Measurements from ENCODE around the gene FOXJ3. TPM values are rescaled to one million over a fixed set of nuclear protein-coding genes. Genes with fewer than 3 reads are reported as not detected.

The FOXJ3 gene
- total and polyA plus RNA-seq, 2 of the 8 experiments (the other 6 are each of a cell fraction or from before 2014, with no cell fraction given) = 48.6 to 51.9 TPM

DNA sequence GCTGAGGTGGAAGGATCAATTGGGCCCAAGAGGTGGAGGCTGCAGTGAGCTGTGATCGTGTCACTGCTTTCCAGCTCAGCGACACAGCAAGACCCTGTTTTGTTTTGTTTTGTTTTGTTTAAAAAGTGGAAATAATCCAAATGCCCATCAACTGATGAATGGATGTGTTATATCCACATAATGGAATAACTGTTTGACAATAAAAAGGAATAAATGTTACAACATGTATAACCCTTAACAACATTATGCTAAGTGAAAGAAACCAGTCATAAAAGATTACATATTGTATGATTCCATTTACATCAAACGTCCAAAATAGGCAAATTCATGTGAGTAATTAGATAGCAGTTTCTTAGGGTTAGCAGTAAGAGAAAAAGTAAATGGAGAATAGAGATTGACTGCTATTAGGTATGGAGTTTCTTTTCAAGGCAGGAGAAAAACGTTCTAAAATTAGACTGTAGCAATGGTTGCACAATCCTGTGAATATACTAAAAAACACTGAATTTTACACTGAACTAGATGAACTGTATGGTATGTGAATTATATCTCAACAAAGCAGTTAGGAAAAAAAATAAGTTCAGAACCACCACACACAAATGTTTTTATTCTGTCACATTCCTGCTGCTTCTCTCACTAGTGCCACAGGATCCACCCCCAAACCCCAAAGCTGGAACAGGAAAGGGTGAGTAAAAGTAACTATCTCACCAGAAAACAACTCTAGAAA is 15.7 kb downstream of the FOXJ3 start:
- no peak overlapping the region for H3K4me3 ChIP-seq (ENCODE audit: extremely low read depth in 1 of 4, insufficient read depth in 2 of 4, low read depth in 3 of 4, low read length in 4 of 4)

More for the DNA sequence above, 15.7 kb downstream of the FOXJ3 start:
- Histone ChIP-seq H3K79me2 (ENCODE audit: control insufficient read depth in 1 of 2, insufficient read depth in 2 of 2, low read length in 2 of 2) (peaks cover 4 to 94% of the 10 kb centered on the region in 2 experiments; a peak in 3 of 4 replicates), H4K20me1 (replicated peaks in 1 of 2; ENCODE audit: control insufficient read depth in 1 of 2, insufficient read depth in 2 of 2, low read length in 2 of 2) (peaks cover 22 to 33% of the 10 kb centered on the region in 2 experiments), H3K14ac (ENCODE audit: insufficient read length) (no peak overlapping the region), H3K23me2 (ENCODE audit: low read depth, low read length) (no peaks in the 10 kb centered on the region), H2BK5ac (ENCODE audit: low read depth, low read length) (no peak overlapping the region), H2BK12ac (ENCODE audit: low read depth, low read length) (no peak overlapping the region), H2AFZ (ENCODE audit: low read length) (no peak overlapping the region), H3K9ac (replicated peaks in 1 of 4; ENCODE audit: extremely low read depth in 1 of 4, low read depth in 3 of 4, low read length in 3 of 4) (no peak overlapping the region), H3K4me2 (ENCODE audit: insufficient read depth in 1 of 2, low read depth in 2 of 2, low read length in 2 of 2) (no peak overlapping the region), H2BK15ac (ENCODE audit: low read length) (no peak overlapping the region), H4K91ac (replicated peaks; ENCODE audit: insufficient read length, low read length) (no peak overlapping the region), H3K4me1 (replicated peaks in 1 of 4; ENCODE audit: control insufficient read depth in 3 of 4, insufficient read depth in 4 of 4, low read length in 3 of 4) (no peaks in the 10 kb centered on the region; a peak in 2 of 7 replicates), H3K79me1 (ENCODE audit: low read depth, low read length) (0 out of 2 replicates have a peak, but pooled peaks cover 2% of the 10 kb centered on the region), H3K18ac (ENCODE audit: extremely low read depth, low read length) (no peak overlapping the region), H4K8ac (ENCODE audit: extremely low read depth, insufficient read depth, low read length) (no peak overlapping the region), H3K4ac (replicated peaks; ENCODE audit: insufficient read length, low read depth, low read length) (no peak overlapping the region), H3K9me3 (ENCODE audit: insufficient read depth in 2 of 2, low read depth in 1 of 2, low read length in 1 of 2) (no peaks in the 10 kb centered on the region), H2BK20ac (ENCODE audit: low read length) (no peak overlapping the region), H3K27me3 (replicated peaks in 1 of 4; ENCODE audit: control insufficient read depth in 3 of 4, extremely low read depth in 1 of 4, insufficient read depth in 3 of 4, low read length in 3 of 4) (no peaks in the 10 kb centered on the region), H3K36me3 (ENCODE audit: control insufficient read depth in 2 of 4, insufficient read depth in 4 of 4, low read length in 3 of 4) (no peaks in the 10 kb centered on the region), H3K27ac (ENCODE audit: low read depth, low read length) (no peak overlapping the region), H4K5ac (ENCODE audit: insufficient read length, low read depth, low read length) (no peak overlapping the region), H3K56ac (replicated peaks; ENCODE audit: insufficient read length, low read depth, low read length) (no peak overlapping the region), H2BK120ac (replicated peaks; ENCODE audit: low read depth, low read length) (no peak overlapping the region), H3K23ac (ENCODE audit: insufficient read length) (no peak overlapping the region), H2AK5ac (ENCODE audit: low read depth, low read length) (no peak overlapping the region)
- WGBS, 2 experiments (ENCODE audit: extremely low coverage in 1 of 2, insufficient coverage in 1 of 2, insufficient read length in 1 of 2, insufficient replicate concordance in 2 of 2, low coverage in 1 of 2, low lambda C conversion rate in 2 of 2, missing lambda C conversion rate in 1 of 2) = 82% methylated on average over 4 of the region's 4 CpGs; no CpG with 5 or more reads in 1 of the 2 experiments
- DNase-seq (ENCODE audit: low read depth in 1 of 2, low spot score in 2 of 2) (no peak), FAIRE-seq (no peak)
- CTCF ChIA-PET (ENCODE audit: partially characterized antibody) = interaction anchor here (0.6 to 0.9 kb wide), 2 partner anchors 10 to 332 kb away, joined by 3 to 9 read pairs; no protein-coding TSS in a partner anchor
- TF ChIP-seq TEAD4 (IDR thresholded peaks at IDR 0.05; ENCODE audit: low read depth, low read length) (no peak), KDM1A (IDR thresholded peaks at IDR 0.05; ENCODE audit: borderline replicate concordance, low read length) (no peak), RFX5 (IDR thresholded peaks at IDR 0.05; ENCODE audit: borderline replicate concordance, low read depth, low read length) (no peak), POLR2AphosphoS5 (IDR thresholded peaks at IDR 0.05; ENCODE audit: low read depth, low read length) (no peak), RXRA (IDR thresholded peaks at IDR 0.05; ENCODE audit: insufficient read depth, low read depth, low read length) (no peak), TCF12 (IDR thresholded peaks at IDR 0.05; ENCODE audit: low read depth, low read length) (no peak), POU5F1 (IDR thresholded peaks at IDR 0.05; ENCODE audit: low read depth, low read length) (no peak), JUN (IDR thresholded peaks at IDR 0.05; ENCODE audit: low read depth, low read length) (no peak), TAF1 (IDR thresholded peaks at IDR 0.05; ENCODE audit: low read depth, low read length) (no peak)
- POLR2A ChIA-PET (ENCODE audit: partially characterized antibody) = no interaction called here

All from H1 (cell line).